Mammary epithelial cell (primary cell): Measurements from ENCODE around the gene FJX1.
A peak's percentile ranks its signal among the peaks of the same experiment; 100 is the strongest.

Source experiments
- CTCF ChIP-seq, 2 donors: IDR thresholded peaks in 1 of 2; conservative IDR thresholded peaks in 1 of 2; 2 replicates each; pipeline ENCODE4 v1.5.1; 2011 to 2012; ENCODE audit warnings: inconsistent platforms in 2 of 2, low read length in 2 of 2, mild to moderate bottlenecking in 2 of 2, control low read depth in 1 of 2, low read depth in 1 of 2; ENCODE audit not compliant: insufficient read depth in 1 of 2; ENCODE audit errors: extremely low read depth in 1 of 2
- EZH2 ChIP-seq: IDR thresholded peaks from 2 replicates; pipeline ENCODE4 v1.6.1; 2012; ENCODE audit warnings: low read length, inconsistent platforms, borderline replicate concordance

DNA sequence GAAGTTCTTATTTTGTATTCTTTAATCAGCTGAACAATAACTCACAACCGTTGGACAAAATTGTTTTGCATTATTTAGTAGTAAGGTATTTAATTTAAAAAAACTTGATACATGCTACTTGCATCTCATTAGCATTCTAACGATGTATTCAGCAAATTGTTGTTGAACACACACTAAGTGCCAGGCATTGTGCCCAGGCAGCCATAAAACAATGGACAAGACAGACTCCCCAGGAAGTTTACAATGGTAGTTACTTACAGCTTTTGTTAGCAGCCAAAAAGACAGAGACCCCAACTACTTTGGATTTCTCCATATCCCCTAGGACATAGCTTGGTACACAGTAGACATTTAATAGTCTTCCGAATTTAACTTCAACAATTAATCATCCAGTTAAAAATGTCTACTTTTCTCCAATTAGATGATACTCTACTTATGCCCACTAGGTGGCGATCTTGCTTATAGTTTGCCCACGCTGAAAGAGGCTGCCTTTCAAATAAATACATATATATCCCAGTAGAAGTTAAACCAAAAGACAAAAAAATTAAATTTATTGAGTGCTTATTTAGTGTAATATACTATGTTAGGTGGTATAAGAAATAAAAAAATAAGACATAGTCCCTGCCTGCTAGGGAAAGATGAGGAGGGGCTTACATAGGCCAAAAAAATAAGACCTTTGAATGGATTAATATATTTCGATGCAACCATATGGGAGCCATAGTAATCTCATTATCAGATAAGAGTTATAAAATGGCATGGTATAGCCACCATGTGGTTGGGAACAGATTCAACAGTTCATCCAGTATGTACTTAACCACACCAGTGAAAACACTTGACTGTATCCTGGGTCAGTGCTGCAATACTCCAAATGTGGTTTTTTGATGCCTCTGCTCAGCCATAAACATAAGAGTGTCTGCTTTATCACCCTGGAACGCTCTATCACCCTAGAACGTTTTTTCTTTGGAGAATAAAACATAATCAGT, 2.0 kb upstream of the FJX1 start:
- TF ChIP-seq EZH2 (no peak), CTCF (conservative IDR thresholded peaks at IDR 0.05 in 1 of 2, IDR thresholded peaks at IDR 0.05 in 1 of 2; ENCODE audit: extremely low read depth in 1 of 2, insufficient read depth in 1 of 2, low read depth in 1 of 2, low read length in 2 of 2) (peak; percentile 54 to 63)
